WTC11 (cell line): ENCODE measurements around the gene PDE4B. TPM values are rescaled to one million over a fixed set of nuclear protein-coding genes. Genes with fewer than 3 reads are reported as not detected.
"Not testable (repeated sequence)": the region's sequence is repeated elsewhere in the genome, so short reads cannot be mapped to it uniquely, and the experiment has no call there.

Experiments
- ATAC-seq: fragments of 200-7000 bp; cut with Tn5 transposase; 2 replicates; pipeline ENCODE4 v1.10.0; 2021; ENCODE audit warnings: mild to moderate bottlenecking, moderate library complexity
- CTCF ChIA-PET: fragments of 300-600 bp; sonication (Branson Sonifier 250); formaldehyde crosslinking; loops from one replicate; lab custom pipeline; 2021; ENCODE audit warnings: antibody characterized with exemption; lab: Charles Lee
- POLR2A ChIA-PET: fragments of 350-600 bp; sonication (Branson Sonifier 250); formaldehyde crosslinking; loops from one replicate; lab custom pipeline; 2021; ENCODE audit warnings: antibody characterized with exemption; lab: Charles Lee
- DNase-seq: peaks from one replicate; pipeline ENCODE4 v3.0.0; 2021; ENCODE audit warnings: low spot score
- H3K27ac Mint-ChIP-seq: 2 replicates; pipeline ENCODE4 v1.8.0; 2021; ENCODE audit warnings: mixed read lengths
- H3K27me3 Mint-ChIP-seq: 2 replicates; pipeline ENCODE4 v1.8.0; 2021; ENCODE audit warnings: low read depth, mild to moderate bottlenecking, moderate library complexity, mixed read lengths
- H3K36me3 Mint-ChIP-seq: 2 replicates; pipeline ENCODE4 v1.8.0; 2021; ENCODE audit warnings: mixed read lengths
- H3K4me1 Mint-ChIP-seq: 2 replicates; pipeline ENCODE4 v1.8.0; 2022; ENCODE audit warnings: mixed read lengths
- H3K4me3 Mint-ChIP-seq: 2 replicates; pipeline ENCODE4 v1.8.0; 2021; ENCODE audit warnings: mild to moderate bottlenecking, moderate library complexity, mixed read lengths
- H3K9me3 Mint-ChIP-seq: 2 replicates; pipeline ENCODE4 v1.8.0; 2021; ENCODE audit warnings: mixed read lengths
- ATF1 ChIP-seq: sonication (generic); formaldehyde crosslinking; IDR thresholded peaks from 2 replicates; pipeline ENCODE4 v1.8.1; 2023; ENCODE audit warnings: mild to moderate bottlenecking, moderate library complexity, missing genetic modification reagents
- CDX4 ChIP-seq: fragments of 250-450 bp; sonication (Bioruptor Pico); IDR thresholded peaks from 2 replicates; pipeline ENCODE4 v1.9.0; 2021; ENCODE audit warnings: moderate library complexity, mild to moderate bottlenecking, inconsistent platforms, borderline replicate concordance
- E2F1 ChIP-seq: sonication (generic); formaldehyde crosslinking; IDR thresholded peaks from 2 replicates; pipeline ENCODE4 v1.8.0; 2022; ENCODE audit warnings: mild to moderate bottlenecking, missing genetic modification reagents
- E2F4 ChIP-seq: sonication (generic); formaldehyde crosslinking; IDR thresholded peaks from 2 replicates; pipeline ENCODE4 v1.8.1; 2022; ENCODE audit warnings: low read depth, mild to moderate bottlenecking, moderate library complexity, missing genetic modification reagents, borderline replicate concordance
- GABPB1 ChIP-seq: sonication (generic); formaldehyde crosslinking; IDR thresholded peaks from 2 replicates; pipeline ENCODE4 v1.8.1; 2023; ENCODE audit warnings: mild to moderate bottlenecking, missing genetic modification reagents
- PREB ChIP-seq: sonication (generic); formaldehyde crosslinking; IDR thresholded peaks from 2 replicates; pipeline ENCODE4 v1.8.1; 2022; ENCODE audit warnings: mild to moderate bottlenecking, missing genetic modification reagents, moderate library complexity, borderline replicate concordance
- PRRX2 ChIP-seq: fragments of 250-450 bp; sonication (Bioruptor Pico); IDR thresholded peaks from 2 replicates; pipeline ENCODE4 v1.8.0; 2021; ENCODE audit warnings: mild to moderate bottlenecking
- SOX15 ChIP-seq: fragments of 250-450 bp; sonication (Bioruptor Pico); IDR thresholded peaks from 2 replicates; pipeline ENCODE4 v1.9.0; 2021; ENCODE audit warnings: mild to moderate bottlenecking
- SP1 ChIP-seq: sonication (generic); formaldehyde crosslinking; conservative IDR thresholded peaks from 2 replicates; pipeline ENCODE4 v1.8.1; 2022; ENCODE audit warnings: missing genetic modification reagents
- USF1 ChIP-seq: sonication (generic); formaldehyde crosslinking; IDR thresholded peaks from 2 replicates; pipeline ENCODE4 v1.8.0; 2022; ENCODE audit warnings: mild to moderate bottlenecking, missing genetic modification reagents
- ZNF138 ChIP-seq: sonication (generic); formaldehyde crosslinking; conservative IDR thresholded peaks from 2 replicates; pipeline ENCODE4 v1.8.1; 2022; ENCODE audit warnings: mild to moderate bottlenecking, moderate library complexity, missing genetic modification reagents
- ZNF396 ChIP-seq: fragments of 250-450 bp; sonication (Bioruptor Pico); IDR thresholded peaks from 2 replicates; pipeline ENCODE4 v1.8.0; 2021; ENCODE audit warnings: mild to moderate bottlenecking, moderate library complexity, borderline replicate concordance
- ZNF425 ChIP-seq: fragments of 250-450 bp; sonication (Bioruptor Pico); conservative IDR thresholded peaks from 2 replicates; pipeline ENCODE4 v1.9.0; 2021; ENCODE audit warnings: mild to moderate bottlenecking
- total RNA-seq: library from RNA; stranded (reverse); gene quantifications from 3 replicates; pipeline ENCODE4 v1.2.3, GENCODE V29; 2021

Gene PDE4B
- total RNA-seq, 1 experiment from 2014 or later, result 8.0 TPM

- TF ChIP-seq ZNF425 (CRISPR knock-in tag), result no peak
- no peak for TF ChIP-seq ZNF396
- TF ChIP-seq SP1 (CRISPR knock-in tag), result no peak
- TF ChIP-seq GABPB1 (CRISPR knock-in tag), result no peak
- no peak for TF ChIP-seq ATF1 (CRISPR knock-in tag)
- TF ChIP-seq ZNF138 (CRISPR knock-in tag), result no peak
- TF ChIP-seq E2F1 (CRISPR knock-in tag), result no peak
- TF ChIP-seq CDX4, result no peak
- no peak for TF ChIP-seq SOX15 (CRISPR knock-in tag)
- TF ChIP-seq PRRX2 (CRISPR knock-in tag), result no peak
Measured at GRCh38 chr1:66112744-66113400, 320.2 kb downstream of the PDE4B start (continued).

GRCh38 chr1:66119148-66119547, 326.5 kb downstream of the PDE4B start:
- no peak overlapping the region for H3K27ac Mint-ChIP-seq
- no peaks in the 10 kb centered on the region for H3K36me3 Mint-ChIP-seq

GRCh38 chr1:66124670-66125069, 332.0 kb downstream of the PDE4B start:
- no peak overlapping the region for H3K4me3 Mint-ChIP-seq

More at GRCh38 chr1:66119148-66119547, 326.5 kb downstream of the PDE4B start:
- DNase-seq (no peak), ATAC-seq (no peak)
- no peaks in the 10 kb centered on the region for H3K4me1 Mint-ChIP-seq
- POLR2A ChIA-PET, result no interaction called here
- TF ChIP-seq ZNF138 (CRISPR knock-in tag), result no peak
- TF ChIP-seq, all 79 proteins: peak for 0
- Mint-ChIP-seq H3K9me3 (no peaks in the 10 kb centered on the region; the same call in 1 of the 2 replicates), H3K4me3 (no peak overlapping the region), H3K27me3 (no peaks in the 10 kb centered on the region)
- CTCF ChIA-PET, result no interaction called here

GRCh38 chr1:66128641-66129040, 335.9 kb downstream of the PDE4B start:
- ATAC-seq, POLR2A ChIA-PET, H3K27ac Mint-ChIP-seq, H3K4me3 Mint-ChIP-seq, H3K27me3 Mint-ChIP-seq, DNase-seq, H3K36me3 Mint-ChIP-seq, H3K9me3 Mint-ChIP-seq, CTCF ChIA-PET, H3K4me1 Mint-ChIP-seq: not testable (repeated sequence)

More at GRCh38 chr1:66124670-66125069, 332.0 kb downstream of the PDE4B start:
- ATAC-seq, result no peak
- H3K4me1 Mint-ChIP-seq, result no peaks in the 10 kb centered on the region
- no peaks in the 10 kb centered on the region for H3K9me3 Mint-ChIP-seq
- no peak for DNase-seq
- POLR2A ChIA-PET, result no interaction called here
- CTCF ChIA-PET, result no interaction called here
- no peaks in the 10 kb centered on the region for H3K27me3 Mint-ChIP-seq
- TF ChIP-seq PREB (CRISPR knock-in tag), result no peak
- no peak for TF ChIP-seq E2F4 (CRISPR knock-in tag)
- TF ChIP-seq USF1, result no peak
- TF ChIP-seq, all 79 proteins: peak for 0
- no peak overlapping the region for H3K27ac Mint-ChIP-seq
- no peaks in the 10 kb centered on the region for H3K36me3 Mint-ChIP-seq
